OCI-LY3 (cell line): Measurements from ENCODE around the gene HENMT1.
A peak's percentile ranks its signal among the peaks of the same experiment; 100 is the strongest.

Source experiments
- H2AFZ ChIP-seq: fragments of 200-600, 300-600 bp; shearing (Covaris generic); 2 replicates; pipeline ENCODE4 v1.6.0; 2014; ENCODE audit warnings: antibody characterized with exemption, low read depth, low read length
- H3K27ac ChIP-seq: fragments of 200-600, 300-600 bp; sonication (generic); 2 replicates; pipeline ENCODE4 v1.5.1; 2014; ENCODE audit warnings: mild to moderate bottlenecking, low read length, moderate library complexity, mixed read lengths
- H3K27me3 ChIP-seq: fragments of 200-600, 300-600 bp; sonication (generic); 2 replicates; pipeline ENCODE4 v1.6.1; 2014; ENCODE audit warnings: low read depth, low read length, mixed read lengths
- H3K36me3 ChIP-seq: fragments of 200-600, 300-600 bp; sonication (generic); replicated peaks from 2 replicates; pipeline ENCODE3; 2014; ENCODE audit warnings: low read depth, low read length, mixed read lengths
- H3K4me1 ChIP-seq: fragments of 300-600, 200-600 bp; sonication (generic); 2 replicates; pipeline ENCODE4 v1.6.1; 2014; ENCODE audit warnings: low read length, mixed read lengths
- H3K4me2 ChIP-seq: fragments of 200-600, 300-600 bp; sonication (generic); 2 replicates; pipeline ENCODE4 v1.6.1; 2014; ENCODE audit warnings: low read length, mixed read lengths
- H3K4me3 ChIP-seq: fragments of 300-600, 200-600 bp; sonication (generic); 2 replicates; pipeline ENCODE4 v1.5.1; 2014; ENCODE audit warnings: antibody characterized with exemption, mild to moderate bottlenecking, low read length, moderate library complexity
- H3K79me2 ChIP-seq: fragments of 300-600, 200-600 bp; shearing (Covaris generic); 2 replicates; pipeline ENCODE4 v1.6.1; 2014; ENCODE audit warnings: mild to moderate bottlenecking, low read length, mixed read lengths
- H3K9ac ChIP-seq: fragments of 300-600, 200-600 bp; shearing (Covaris generic); 2 replicates; pipeline ENCODE4 v1.6.0; 2014; ENCODE audit warnings: mild to moderate bottlenecking, low read length, moderate library complexity
- H3K9me3 ChIP-seq: fragments of 200-600, 300-600 bp; shearing (Covaris generic); 2 replicates; pipeline ENCODE4 v1.6.1; 2014; ENCODE audit warnings: low read length, mixed read lengths; ENCODE audit not compliant: insufficient read depth
- H4K20me1 ChIP-seq: fragments of 200-600, 300-600 bp; sonication (generic); 2 replicates; pipeline ENCODE4 v1.6.1; 2016; ENCODE audit warnings: low read length, mixed read lengths; ENCODE audit not compliant: insufficient read depth
- EZH2phosphoT487 ChIP-seq: fragments of 200-600 bp; shearing (Covaris generic); IDR thresholded peaks from 2 replicates; pipeline ENCODE4 v1.6.1; 2018; ENCODE audit warnings: antibody characterized with exemption, mixed run types, low read depth
- TF ChIP-seq, protein P1 (sequence below): fragments of 200-600, 300-600 bp; sonication (generic); IDR thresholded peaks from 2 replicates; pipeline ENCODE4 v1.5.1; 2014; ENCODE audit warnings: antibody characterized with exemption, low read length, low read depth

HENMT1 gene

GRCh38 chr1:108661030-108661609 lies at the start of gene HENMT1:
Gene HENMT1 (minus strand): TSS chr1:108661093. CDS start chr1:108659884, 1,209 bp downstream.
- Histone ChIP-seq H3K79me2 (no peaks in the 10 kb centered on the region), H2AFZ (peak within 1 kb of the TSS; percentile 86), H3K9me3 (no peaks in the 10 kb centered on the region), H3K27me3 (no peaks in the 10 kb centered on the region), H3K36me3 (no peaks in the 10 kb centered on the region), H3K4me1 (peaks cover 6% of the 10 kb centered on the region; the same call in 1 of the 2 replicates), H3K27ac (peak within 1 kb of the TSS; percentile 18; the same call in 1 of the 2 replicates), H3K4me2 (peak within 1 kb of the TSS; percentile 70), H3K9ac (peak within 1 kb of the TSS; percentile 69), H3K4me3 (peak within 1 kb of the TSS; percentile 80), H4K20me1 (no peaks in the 10 kb centered on the region)
- no peak for TF ChIP-seq EZH2phosphoT487
- TF ChIP-seq, protein P1, sequence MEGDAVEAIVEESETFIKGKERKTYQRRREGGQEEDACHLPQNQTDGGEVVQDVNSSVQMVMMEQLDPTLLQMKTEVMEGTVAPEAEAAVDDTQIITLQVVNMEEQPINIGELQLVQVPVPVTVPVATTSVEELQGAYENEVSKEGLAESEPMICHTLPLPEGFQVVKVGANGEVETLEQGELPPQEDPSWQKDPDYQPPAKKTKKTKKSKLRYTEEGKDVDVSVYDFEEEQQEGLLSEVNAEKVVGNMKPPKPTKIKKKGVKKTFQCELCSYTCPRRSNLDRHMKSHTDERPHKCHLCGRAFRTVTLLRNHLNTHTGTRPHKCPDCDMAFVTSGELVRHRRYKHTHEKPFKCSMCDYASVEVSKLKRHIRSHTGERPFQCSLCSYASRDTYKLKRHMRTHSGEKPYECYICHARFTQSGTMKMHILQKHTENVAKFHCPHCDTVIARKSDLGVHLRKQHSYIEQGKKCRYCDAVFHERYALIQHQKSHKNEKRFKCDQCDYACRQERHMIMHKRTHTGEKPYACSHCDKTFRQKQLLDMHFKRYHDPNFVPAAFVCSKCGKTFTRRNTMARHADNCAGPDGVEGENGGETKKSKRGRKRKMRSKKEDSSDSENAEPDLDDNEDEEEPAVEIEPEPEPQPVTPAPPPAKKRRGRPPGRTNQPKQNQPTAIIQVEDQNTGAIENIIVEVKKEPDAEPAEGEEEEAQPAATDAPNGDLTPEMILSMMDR: no peak

DNA sequence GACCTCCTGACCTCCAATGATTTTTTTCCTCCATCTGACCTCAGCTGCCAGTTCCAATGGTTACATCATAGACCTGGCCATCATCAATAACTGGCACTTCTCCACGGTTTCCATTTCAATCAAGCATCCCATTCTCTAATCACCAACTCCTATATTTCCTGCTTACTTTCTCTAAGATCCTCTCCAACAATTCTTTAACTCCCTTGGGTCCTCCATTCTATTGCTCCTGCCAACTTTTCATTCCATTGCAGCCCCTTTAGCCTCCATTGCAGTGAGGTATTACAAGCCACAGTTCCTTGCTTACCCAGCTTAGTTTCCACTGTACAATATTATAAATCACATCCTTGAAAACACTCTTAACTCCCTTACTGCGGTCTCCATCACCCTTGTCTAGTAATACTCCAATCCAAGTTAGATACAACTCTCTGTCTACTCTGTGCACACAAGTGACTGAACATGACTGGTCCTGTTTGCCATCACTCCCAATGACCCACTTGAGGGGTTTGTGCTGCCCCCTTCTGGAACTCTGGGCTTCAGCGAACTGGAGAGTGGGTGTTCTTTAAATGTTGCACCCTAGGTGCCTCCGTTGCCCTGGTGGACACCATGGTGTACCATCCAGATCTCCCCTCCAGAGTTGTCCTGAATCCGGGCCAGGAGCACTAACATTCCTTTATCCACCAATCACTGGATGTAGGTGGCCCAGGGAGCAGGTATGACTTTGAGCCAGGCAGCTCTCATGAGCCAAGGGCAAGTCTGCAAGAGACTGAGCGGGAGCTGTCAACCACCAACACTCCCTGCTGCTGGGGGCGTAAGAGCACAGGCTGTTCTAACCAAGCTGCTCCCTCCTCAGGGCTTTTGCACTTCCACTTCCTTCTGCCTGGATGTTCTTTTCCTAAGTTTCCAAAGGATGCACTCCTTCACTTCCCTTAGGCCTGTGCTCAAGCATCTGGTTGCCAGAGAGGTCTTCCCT lies 48.1 kb upstream of the HENMT1 start:
- H3K9me3 ChIP-seq: no peaks in the 10 kb centered on the region
- no peak overlapping the region for H3K27ac ChIP-seq
- H3K4me1 ChIP-seq: no peaks in the 10 kb centered on the region
- H3K79me2 ChIP-seq: no peaks in the 10 kb centered on the region
- H3K9ac ChIP-seq: no peak overlapping the region
- no peak for TF ChIP-seq EZH2phosphoT487
- TF ChIP-seq, protein P1: peak; percentile 33
- no peaks in the 10 kb centered on the region for H3K27me3 ChIP-seq
- no peak overlapping the region for H2AFZ ChIP-seq
- H3K36me3 ChIP-seq: no peaks in the 10 kb centered on the region
- no peak overlapping the region for H3K4me2 ChIP-seq
- no peak overlapping the region for H3K4me3 ChIP-seq
- H4K20me1 ChIP-seq: no peaks in the 10 kb centered on the region

DNA sequence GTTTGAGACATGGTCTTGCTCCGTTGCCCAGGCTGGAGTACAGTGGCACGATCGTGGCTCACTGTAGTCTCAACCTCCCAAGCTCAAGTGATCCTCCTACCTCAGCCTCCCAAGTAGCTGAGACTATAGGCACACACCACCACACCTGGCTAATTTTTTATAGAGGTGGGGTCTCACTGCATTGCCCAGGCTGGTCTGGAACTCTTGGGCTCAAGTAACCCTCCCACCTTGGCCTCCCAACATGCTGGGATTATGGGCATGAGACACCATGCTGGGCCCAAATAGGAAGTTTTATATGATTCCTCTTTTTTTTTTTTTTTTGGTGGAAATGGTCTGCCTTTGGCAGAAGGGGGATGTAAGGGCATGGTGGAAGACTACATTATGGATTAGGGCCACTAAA lies 45.8 kb upstream of the HENMT1 start:
- Histone ChIP-seq H2AFZ (no peak overlapping the region), H3K4me1 (no peaks in the 10 kb centered on the region), H4K20me1 (no peaks in the 10 kb centered on the region; the same call in 1 of the 2 replicates), H3K27ac (no peak overlapping the region), H3K79me2 (no peaks in the 10 kb centered on the region), H3K27me3 (no peaks in the 10 kb centered on the region), H3K9ac (no peak overlapping the region), H3K4me3 (no peak overlapping the region), H3K4me2 (no peak overlapping the region), H3K36me3 (peaks cover 3% of the 10 kb centered on the region), H3K9me3 (no peaks in the 10 kb centered on the region)
- TF ChIP-seq, protein P1: no peak

DNA sequence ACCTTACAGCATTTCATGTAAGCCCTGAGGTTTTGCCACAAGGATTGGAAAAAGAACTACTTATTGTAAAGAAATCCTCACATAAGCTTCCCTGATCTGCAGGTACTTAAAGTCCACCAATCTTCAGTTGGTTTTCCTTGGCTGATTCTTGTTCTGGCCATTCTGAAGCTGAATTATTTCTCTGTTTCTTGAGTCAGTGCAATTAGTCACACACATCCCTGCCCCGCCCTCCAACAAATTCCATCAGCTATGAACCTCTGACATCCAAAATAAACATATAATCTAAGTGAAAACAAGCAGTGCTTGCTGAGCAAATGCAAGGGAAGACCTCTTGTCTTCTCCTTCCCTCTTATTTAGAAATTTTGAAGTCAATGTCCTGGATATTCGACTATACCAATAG lies 43.6 kb upstream of the HENMT1 start:
- Histone ChIP-seq H3K27me3 (no peaks in the 10 kb centered on the region), H2AFZ (no peak overlapping the region), H3K36me3 (peaks cover 21% of the 10 kb centered on the region), H3K9me3 (no peaks in the 10 kb centered on the region), H3K79me2 (no peaks in the 10 kb centered on the region), H3K9ac (no peak overlapping the region), H3K27ac (no peak overlapping the region), H4K20me1 (no peaks in the 10 kb centered on the region; the same call in 1 of the 2 replicates), H3K4me1 (no peaks in the 10 kb centered on the region), H3K4me2 (no peak overlapping the region), H3K4me3 (no peak overlapping the region)
- no peak for TF ChIP-seq EZH2phosphoT487
- TF ChIP-seq, protein P1: no peak
